Fibroblast of peridontal ligament (primary cell): ENCODE results near the gene ARG2.
"Not testable (repeated sequence)": the region's sequence is repeated elsewhere in the genome, so short reads cannot be mapped to it uniquely, and the experiment has no call there.

ENCODE experiments used
- DNase-seq: peaks from one replicate; pipeline ENCODE4 v3.0.0-alpha.2; 2010; ENCODE audit errors: extremely low read depth

Gene ARG2

GRCh38 chr14:67584978-67585377, 34.7 kb upstream of the ARG2 start:
- no peak for DNase-seq

GRCh38 chr14:67586369-67586768, 33.4 kb upstream of the ARG2 start:
- DNase-seq: no peak

DNA sequence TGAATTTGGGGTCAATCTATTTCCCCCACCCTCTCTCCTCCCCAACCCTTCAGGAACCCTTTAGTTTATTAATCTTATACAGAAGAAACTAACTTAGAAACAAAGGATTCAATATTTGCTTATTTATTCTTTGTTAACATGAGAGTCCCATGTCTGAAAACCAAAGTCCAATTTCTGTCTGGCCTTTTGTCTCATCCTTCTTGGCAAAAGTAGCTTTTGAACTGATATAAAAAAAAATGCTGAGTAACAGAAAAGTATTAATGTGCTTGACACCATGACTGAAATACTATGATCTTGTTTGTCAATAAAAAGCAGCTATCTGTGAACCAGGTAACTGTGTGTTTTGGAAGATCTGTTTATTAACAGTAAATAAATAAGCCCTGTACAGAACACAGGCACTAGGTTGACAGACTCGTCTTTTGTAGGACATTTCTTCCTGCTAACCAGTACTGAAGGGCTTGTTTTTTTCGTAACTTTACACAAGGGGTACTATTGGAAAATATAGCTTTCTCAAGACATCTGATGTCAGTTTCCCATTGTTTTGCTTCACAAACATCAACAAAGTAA, 30.4 kb upstream of the ARG2 start:
- no peak for DNase-seq

- not testable (repeated sequence) for DNase-seq
Measured at GRCh38 chr14:67593650-67594049, 26.1 kb upstream of the ARG2 start.

GRCh38 chr14:67595392-67595791, 24.3 kb upstream of the ARG2 start:
- DNase-seq: no peak

DNA sequence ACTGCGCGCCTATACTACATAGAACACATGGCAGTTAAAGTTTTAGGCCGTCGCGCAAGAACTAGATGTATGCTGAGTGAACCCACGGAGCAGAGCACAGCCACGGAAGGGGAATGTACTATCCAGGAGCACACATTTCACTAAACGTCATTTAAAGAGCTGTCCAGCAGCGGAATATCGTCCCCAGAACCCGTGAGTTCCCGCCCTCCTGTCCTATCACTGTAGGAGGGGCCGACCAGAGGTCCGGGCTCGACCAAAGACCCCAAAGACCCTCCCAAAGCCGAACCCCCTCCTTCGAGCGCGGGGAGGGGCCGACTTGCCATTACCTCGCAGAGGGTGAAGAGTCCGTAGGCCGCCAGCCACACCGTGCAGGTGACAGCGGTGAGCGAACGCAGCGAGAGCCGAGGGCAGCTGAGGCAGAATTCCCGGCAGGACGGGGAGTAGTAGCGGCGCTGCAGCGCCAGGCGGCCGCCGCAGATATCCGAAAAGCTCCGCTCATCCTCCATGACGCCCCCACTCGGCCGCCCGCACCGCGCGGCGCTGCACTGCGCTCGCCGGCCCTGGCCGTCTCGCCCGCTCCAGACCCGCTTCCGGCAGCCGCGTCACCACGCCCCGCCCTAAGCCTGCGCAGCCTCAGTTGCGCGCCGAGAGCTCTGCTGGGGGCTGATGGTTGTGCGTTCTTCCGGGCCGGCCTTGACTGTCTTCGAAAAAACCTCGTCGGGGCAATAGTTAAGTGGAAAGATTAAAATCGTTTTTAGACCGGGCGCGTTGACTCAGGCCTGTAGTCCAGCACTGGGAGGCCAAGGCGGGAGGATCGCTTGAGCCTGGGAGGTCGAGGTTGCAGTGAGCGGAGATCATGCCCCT, 19.8 kb upstream of the ARG2 start, which contains the start of gene PIGH:
PIGH (minus strand) TSS at position 571 of the 864 bp plus-strand sequence; CDS start at position 506, 65 bp downstream.
- peak; percentile 74 for DNase-seq

- DNase-seq: not testable (repeated sequence)
Measured at GRCh38 chr14:67600562-67600974, 19.2 kb upstream of the ARG2 start.

DNA sequence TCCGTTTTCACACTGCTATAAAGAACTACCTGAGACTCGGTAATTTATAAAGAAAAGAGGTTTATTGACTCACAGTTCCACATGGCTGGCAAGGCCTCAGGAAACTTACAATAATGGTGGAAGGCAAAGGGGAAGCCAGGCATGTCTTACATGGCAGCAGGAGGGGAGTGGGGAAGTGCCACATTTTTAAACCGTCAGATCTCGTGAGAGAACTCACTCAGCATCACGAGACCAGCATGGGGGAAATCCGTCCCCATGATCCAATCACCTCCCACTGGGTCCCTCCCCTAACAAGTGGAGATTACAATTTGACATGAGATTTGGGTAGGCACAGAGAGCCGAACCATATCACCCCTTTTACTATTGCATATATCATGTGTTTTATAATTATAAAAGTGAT, 17.6 kb upstream of the ARG2 start:
- DNase-seq: no peak

- DNase-seq: no peak
Measured at GRCh38 chr14:67602995-67603545, 16.6 kb upstream of the ARG2 start.

DNA sequence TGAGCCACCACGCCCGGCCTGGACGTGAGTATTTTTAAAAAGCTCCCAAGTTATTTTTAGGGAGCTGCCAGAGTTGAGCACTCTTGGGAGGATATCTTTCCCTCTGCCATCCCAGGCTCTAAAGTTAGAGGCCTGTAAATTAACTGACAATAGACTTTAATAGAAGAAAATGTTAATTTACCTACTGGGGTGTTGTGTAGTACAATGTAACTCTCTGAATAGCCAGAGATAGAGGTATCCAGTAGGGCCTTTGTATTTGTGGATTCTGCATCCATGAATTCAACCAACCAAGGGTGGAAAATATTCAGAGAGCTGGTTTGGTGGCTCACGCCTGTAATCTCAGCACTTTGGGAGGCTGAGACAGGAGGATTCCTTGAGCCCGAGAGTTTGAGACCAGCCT, 12.1 kb upstream of the ARG2 start:
- DNase-seq: no peak

DNA sequence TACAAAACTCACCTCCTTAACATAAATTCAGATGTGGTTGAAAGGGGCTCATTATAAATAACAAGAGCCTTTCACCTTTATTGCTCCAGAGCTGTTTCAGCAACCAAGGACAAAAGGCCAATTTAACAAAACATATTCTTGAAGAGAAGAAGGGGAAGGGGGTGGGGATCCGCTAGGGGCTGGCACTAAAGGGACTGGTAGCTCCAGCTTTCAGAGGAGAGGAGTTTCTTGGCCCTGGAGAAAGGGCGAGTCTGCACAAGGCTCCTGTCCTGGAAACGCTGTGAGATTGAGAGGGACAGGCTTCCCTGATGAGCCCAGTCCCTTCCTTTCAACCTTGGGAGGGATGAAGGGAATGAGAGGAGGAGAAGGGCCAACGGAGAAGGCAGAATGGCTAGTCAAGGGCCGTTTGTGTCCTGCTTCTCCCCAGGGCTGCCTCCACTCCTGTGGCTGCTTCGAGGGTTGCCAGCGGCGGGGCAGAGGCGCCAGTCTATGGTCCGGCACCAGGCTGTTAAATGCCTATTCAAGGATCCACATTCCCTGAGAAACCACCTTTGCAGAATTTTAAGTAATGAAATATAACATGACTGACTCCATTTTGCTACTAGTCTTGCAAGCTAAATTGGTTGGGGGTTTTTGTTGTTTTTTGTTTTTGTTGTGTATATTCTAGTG, 9.9 kb upstream of the ARG2 start:
- no peak for DNase-seq

DNA sequence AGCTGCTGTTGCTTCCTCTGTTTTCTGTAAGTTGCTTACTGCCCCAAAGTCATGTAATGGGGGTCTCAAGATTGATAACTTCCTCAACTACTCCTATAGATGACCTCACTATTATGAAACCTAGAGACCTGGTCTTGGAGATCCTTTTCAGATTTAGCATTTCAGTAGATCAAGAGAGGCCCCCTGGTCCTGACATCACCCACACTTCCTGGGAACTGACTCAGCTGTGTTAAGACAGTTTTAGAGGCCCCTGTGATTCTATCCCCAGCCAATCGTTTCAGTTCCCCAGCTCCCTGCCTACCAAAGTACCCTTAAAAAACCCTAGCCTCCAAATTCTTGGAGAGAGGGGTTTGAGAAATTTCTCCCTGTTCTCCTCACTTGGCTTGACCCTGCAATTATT, 9.2 kb upstream of the ARG2 start:
- DNase-seq: no peak

DNA sequence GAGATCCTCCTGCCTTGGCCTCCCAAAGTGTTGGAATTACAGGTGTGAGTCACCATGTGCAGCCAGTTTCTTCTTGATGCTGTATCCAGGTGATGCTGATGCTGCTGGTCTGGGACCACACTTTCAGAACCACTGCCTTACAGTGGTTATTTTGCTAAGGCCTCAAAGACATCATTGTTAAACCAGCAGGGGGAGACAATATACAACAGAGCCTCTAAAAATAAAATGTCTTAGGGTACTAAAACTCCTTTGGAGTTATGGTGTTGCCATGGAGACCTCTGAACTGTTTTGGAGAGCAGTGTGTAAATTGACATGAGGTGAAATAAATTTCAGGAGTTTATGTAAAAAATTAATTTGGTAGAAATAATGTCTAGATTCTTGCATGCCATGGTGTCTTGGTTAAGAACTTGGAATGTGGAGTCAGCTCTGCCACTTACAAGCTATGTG, 1.1 kb upstream of the ARG2 start:
- peak; percentile 90 for DNase-seq

GRCh38 chr14:67620217-67620785, 581 bp downstream of the ARG2 start:
- no peak for DNase-seq

GRCh38 chr14:67622675-67623074, 3.0 kb downstream of the ARG2 start:
- DNase-seq: peak; percentile 68

DNA sequence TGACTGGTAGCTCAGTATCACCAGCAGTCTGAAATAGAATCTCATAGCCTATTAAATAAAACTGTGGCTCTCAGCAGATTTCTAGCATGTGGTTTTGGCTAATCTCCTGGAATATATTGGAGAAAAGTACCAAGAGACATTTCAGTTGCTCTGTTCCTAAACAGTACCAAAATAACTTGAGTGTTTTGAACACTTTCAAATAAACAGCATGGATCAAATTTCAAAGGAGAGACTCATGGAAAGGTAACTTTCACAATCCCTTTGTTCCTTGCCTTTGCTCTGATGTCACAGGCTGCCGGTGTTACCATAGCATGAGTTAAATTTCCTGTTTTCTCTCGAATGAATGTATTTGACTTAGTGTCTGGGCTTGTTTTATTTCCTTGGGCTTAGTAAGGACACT, 3.4 kb downstream of the ARG2 start:
- DNase-seq: peak; percentile 56

DNA sequence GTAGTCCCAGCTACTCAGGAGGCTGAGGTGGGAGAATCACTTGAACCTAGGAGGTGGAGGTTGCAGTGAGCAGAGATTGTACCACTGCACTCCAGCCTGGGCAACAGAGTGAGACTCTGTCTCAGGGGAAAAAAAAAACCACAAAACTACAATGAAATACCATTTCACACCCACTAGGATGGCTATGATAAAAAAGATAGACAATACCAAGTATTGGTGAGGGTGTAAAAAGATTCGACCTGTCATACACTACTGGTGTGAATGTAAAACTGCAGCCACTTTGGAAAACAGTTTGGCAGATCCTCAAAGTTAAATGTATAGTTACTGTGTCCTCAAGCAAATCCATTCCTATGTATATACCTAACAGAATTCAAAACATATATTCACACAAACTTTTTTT, 6.4 kb downstream of the ARG2 start:
- DNase-seq: not testable (repeated sequence)

- DNase-seq: no peak
Measured at GRCh38 chr14:67627519-67627918, 7.8 kb downstream of the ARG2 start.

DNA sequence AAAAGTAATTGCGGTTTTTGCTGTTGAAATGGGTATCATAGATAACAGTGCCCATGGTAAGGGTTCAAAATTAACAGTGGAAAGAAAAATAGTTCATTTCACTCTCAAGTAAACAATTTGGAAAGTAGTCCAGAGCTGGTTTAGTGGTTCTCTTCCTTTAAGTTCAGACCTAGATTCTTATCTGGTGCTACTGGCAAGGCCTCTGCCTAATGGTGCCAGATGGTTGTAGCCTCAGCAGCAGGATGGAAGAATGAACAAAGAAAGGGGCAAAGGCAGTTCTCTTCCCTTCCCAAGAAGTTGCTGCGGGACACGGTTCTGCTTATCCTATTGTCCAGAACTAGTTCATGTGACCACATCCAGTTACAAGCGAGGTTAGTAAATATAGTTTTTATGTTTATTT, 10.5 kb downstream of the ARG2 start:
- DNase-seq: no peak

DNA sequence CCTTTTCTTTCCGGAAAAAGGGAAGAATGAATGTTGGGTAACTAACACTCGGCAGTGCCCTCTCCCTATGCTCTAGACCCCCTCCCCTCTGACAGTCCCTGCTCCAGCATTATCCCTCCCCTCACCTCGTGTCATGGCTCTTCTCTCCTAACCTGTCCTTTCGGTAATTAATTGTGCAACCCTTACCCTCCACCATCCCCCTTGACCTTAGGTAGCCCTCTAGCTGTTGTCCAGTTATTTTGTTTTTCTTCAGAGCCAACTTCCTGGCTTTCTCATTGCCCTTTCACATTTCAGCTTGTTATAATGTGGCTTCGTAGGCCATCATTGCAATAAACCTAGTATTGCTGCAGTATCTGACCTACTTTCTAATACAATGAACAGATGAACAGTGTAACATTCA, 11.2 kb downstream of the ARG2 start:
- DNase-seq: no peak

DNA sequence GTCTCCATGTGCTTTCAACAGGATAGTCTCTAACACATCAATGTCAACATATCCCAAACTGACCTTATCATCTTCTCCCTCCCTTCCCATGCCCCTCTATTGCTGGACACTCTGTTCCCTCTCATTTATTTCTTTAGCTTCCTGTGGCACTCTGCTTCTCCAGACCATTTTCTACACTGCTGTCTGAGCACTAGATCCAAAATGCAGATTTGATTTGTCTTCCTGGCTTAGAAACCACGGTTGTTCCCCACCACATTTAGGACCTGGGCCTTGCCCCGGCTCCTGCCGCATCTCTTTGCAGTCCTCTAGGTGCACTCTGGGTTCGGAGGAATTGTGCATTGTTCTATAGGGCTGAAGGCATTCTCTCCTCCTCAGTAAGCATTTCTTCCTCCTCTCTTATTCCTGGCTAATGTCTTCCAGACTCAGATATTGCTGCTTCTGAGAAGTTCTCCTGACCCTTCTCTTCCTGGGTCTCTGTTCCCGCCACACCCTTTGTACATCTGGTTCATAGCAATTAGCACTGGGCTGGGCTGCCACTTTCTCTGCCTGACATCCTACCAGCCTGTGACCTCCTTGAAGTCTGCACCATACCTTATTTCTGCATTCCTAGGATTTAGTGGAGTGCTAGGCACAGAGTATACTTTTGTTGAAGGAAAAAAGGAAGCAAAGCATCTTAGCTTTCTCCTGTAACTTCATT, 13.9 kb downstream of the ARG2 start:
- DNase-seq: no peak
